GM06990 (cell line): ENCODE measurements around the gene SAMD14.

ENCODE experiments used
- DNase-seq: peaks from one replicate; pipeline ENCODE4 v3.0.0-alpha.2; 2011; ENCODE audit not compliant: insufficient read length; ENCODE audit errors: extremely low read depth
- H3K27me3 ChIP-seq: replicated peaks from 2 replicates; pipeline ENCODE4 v1.6.0; 2011; ENCODE audit warnings: low read length; ENCODE audit not compliant: control insufficient read depth, insufficient read depth
- H3K36me3 ChIP-seq: 2 replicates; pipeline ENCODE4 v1.5.1; 2011; ENCODE audit warnings: low read length; ENCODE audit not compliant: control insufficient read depth, insufficient read depth
- H3K4me3 ChIP-seq: replicated peaks from 2 replicates; pipeline ENCODE4 v1.5.1; 2011; ENCODE audit warnings: low read depth, mild to moderate bottlenecking, control low read depth, low read length
- TF ChIP-seq, protein P1 (sequence below): IDR thresholded peaks from 2 replicates; pipeline ENCODE4 v1.5.1; 2011; ENCODE audit warnings: low read length, control low read depth, mild to moderate bottlenecking, inconsistent platforms; ENCODE audit not compliant: insufficient read depth, poor library complexity, severe bottlenecking

Gene SAMD14

DNA sequence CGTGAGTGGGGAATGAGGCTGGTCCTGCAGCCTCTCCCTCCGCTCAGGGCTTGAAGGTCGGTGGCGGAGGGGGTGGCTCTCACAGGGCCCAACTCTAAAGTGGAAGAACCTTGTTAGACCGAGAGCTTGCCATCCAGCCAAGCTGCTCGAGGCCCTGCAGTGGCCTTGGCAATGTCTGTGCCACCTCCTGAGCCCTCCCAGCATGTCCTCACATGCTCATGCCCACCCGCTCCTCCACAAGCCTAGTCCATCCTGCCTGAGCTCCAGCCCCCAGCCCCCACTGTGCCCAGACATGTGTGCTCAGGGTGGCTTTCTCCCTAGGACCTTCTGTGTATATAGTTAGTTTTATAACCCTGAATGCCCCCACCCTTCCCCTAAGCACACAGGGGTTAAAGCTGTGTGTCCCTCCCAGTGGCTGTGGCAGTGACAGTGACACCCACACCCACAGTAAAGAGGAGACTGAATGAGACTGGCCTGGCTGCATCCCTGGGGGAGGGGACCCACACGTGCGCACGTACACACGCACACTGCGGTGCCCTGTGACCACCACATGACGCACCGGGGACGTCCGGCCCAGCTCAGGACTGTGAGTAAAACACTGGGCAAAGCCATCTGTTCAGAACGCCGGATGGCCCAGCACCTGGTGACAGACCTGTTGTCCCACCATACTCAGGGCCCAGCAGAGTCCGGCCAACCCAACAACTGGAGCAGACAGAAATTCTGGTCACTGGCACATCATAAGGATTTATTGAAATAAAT, 19.2 kb downstream of the SAMD14 start:
- no peak for DNase-seq
- TF ChIP-seq, protein P1, sequence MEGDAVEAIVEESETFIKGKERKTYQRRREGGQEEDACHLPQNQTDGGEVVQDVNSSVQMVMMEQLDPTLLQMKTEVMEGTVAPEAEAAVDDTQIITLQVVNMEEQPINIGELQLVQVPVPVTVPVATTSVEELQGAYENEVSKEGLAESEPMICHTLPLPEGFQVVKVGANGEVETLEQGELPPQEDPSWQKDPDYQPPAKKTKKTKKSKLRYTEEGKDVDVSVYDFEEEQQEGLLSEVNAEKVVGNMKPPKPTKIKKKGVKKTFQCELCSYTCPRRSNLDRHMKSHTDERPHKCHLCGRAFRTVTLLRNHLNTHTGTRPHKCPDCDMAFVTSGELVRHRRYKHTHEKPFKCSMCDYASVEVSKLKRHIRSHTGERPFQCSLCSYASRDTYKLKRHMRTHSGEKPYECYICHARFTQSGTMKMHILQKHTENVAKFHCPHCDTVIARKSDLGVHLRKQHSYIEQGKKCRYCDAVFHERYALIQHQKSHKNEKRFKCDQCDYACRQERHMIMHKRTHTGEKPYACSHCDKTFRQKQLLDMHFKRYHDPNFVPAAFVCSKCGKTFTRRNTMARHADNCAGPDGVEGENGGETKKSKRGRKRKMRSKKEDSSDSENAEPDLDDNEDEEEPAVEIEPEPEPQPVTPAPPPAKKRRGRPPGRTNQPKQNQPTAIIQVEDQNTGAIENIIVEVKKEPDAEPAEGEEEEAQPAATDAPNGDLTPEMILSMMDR = no peak
- H3K36me3 ChIP-seq = no peaks in the 10 kb centered on the region; the same call in none of the 2 replicates
- H3K27me3 ChIP-seq = no peaks in the 10 kb centered on the region
- H3K4me3 ChIP-seq = no peak overlapping the region

DNA sequence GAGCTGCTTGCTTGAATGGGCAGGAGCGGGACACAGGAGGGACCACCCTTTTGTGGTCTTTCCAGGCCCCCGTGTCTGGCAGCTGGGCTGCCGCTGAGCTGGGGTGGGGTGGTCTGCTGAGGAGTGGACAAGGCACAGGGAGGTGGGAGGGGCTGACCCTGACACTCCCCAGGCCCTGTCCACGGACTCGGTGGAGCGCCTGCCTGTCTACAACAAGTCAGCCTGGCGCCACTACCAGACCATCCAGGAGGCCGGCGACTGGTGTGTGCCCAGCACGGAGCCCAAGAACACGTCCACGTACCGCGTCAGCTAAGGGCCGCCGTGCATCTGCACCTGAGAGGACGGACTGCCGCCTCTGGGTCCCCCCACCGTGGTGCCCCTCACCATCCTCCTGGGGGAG, 20.2 kb downstream of the SAMD14 start:
- Histone ChIP-seq H3K27me3 (no peaks in the 10 kb centered on the region), H3K4me3 (no peak overlapping the region), H3K36me3 (no peaks in the 10 kb centered on the region; the same call in none of the 2 replicates)
- TF ChIP-seq, protein P1 = no peak
- no peak for DNase-seq

DNA sequence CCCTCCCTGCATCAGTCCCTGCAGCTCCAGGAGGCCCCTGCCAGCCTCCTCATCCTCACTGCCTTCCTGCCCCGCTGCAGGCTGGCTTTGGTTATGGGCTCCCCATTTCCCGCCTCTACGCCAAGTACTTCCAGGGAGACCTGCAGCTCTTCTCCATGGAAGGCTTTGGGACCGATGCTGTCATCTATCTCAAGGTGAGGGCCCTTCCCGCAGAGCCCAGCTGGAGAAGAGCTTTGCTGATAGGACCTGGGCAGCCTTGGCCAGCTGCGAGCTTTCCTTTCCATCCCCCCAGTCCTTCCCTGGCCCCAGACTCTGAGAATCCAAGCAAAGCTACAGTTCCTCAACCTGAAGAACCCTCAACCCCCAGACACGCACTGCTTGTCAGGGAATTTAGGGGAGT, 20.8 kb downstream of the SAMD14 start:
- H3K36me3 ChIP-seq = no peaks in the 10 kb centered on the region; the same call in none of the 2 replicates
- no peak for DNase-seq
- no peaks in the 10 kb centered on the region for H3K27me3 ChIP-seq
- TF ChIP-seq, protein P1 = no peak
- H3K4me3 ChIP-seq = no peak overlapping the region

DNA sequence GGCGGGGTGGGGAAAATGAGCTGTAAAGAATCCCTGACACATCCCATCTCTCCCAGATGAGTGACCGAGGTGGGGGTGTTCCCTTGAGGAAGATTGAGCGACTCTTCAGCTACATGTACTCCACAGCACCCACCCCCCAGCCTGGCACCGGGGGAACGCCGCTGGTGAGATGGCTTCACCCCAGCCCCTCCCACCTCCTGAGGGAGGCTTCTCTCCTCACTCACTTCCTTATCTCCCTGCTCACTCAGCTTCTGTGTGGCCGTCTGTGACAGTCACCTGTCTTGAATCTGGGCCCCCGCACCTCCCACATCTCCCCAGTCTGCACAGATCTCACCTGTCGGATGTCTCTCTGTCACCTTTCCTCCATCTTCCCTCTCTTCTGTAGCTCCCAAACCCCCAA, 21.4 kb downstream of the SAMD14 start:
- TF ChIP-seq, protein P1 = no peak
- no peak for DNase-seq
- Histone ChIP-seq H3K27me3 (no peaks in the 10 kb centered on the region), H3K4me3 (no peak overlapping the region), H3K36me3 (no peaks in the 10 kb centered on the region; the same call in none of the 2 replicates)

DNA sequence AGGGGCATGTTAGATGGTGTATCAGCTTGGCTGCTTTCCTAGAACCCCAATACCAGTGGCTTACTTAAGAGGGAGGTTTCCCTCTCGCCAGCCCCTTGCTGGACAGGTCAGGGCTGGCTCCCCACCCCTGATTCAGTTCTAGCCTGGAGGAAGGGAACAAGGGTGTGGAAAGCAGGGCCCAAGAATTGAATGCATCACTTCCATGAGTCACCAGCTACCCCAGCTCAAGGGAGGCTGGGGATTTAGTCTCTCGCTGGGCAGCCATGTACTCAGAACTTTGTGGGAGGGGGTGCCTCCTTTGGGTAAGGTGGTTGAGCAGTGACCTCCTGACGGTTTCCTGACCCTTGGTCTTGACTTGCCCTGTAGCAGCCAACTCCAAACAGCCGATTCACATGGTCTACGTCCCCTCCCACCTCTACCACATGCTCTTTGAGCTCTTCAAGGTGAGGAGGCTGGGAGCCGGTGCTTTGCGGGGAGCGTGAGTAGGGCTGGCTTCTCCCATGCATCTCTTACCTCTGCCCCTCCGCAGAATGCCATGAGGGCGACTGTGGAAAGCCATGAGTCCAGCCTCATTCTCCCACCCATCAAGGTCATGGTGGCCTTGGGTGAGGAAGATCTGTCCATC, 22.1 kb downstream of the SAMD14 start:
- H3K36me3 ChIP-seq = no peaks in the 10 kb centered on the region; the same call in none of the 2 replicates
- no peak for DNase-seq

More for the DNA sequence above, 22.1 kb downstream of the SAMD14 start:
- TF ChIP-seq, protein P1 = no peak
- Histone ChIP-seq H3K4me3 (no peak overlapping the region), H3K27me3 (no peaks in the 10 kb centered on the region)
